Adrenal gland (tissue), 5 donors: ENCODE data around the gene HLX.

Experiments
- CTCF ChIP-seq, 6 experiments: fragments of 450-650 bp in 4 of 6; fragments of 200-600 bp in 2 of 6; sonication (generic) in 1 of 6; IDR thresholded peaks; 1 replicate in 5 of 6; 2 replicates in 1 of 6; pipeline versions ENCODE4 v1.5.1 to v1.8.0; 2016 to 2021; ENCODE audit warnings: antibody characterized with exemption in 6 of 6, mild to moderate bottlenecking in 2 of 6, moderate library complexity in 1 of 6
- POLR2A ChIP-seq, 2 donors: fragments of 450-650 bp; IDR thresholded peaks; one replicate each; pipeline ENCODE4 v1.6.1; 2017; ENCODE audit warnings: antibody characterized with exemption in 2 of 2, mild to moderate bottlenecking in 2 of 2, moderate library complexity in 1 of 2
- donor health status: DM: no; HTN: no; CAD: no.

- TF ChIP-seq POLR2A (IDR thresholded peaks at IDR 0.05) (no peak), CTCF (IDR thresholded peaks at IDR 0.05) (no peak)
Observed at GRCh38 chr1:220852408-220852807, 26.8 kb upstream of the HLX start.
